Mammary epithelial cell (primary cell): ENCODE data around the gene EXOC4.

Experiments used
- CTCF ChIP-seq, 2 donors: IDR thresholded peaks in 1 of 2; conservative IDR thresholded peaks in 1 of 2; 2 replicates each; pipeline ENCODE4 v1.5.1; 2011 to 2012; ENCODE audit warnings: inconsistent platforms in 2 of 2, low read length in 2 of 2, mild to moderate bottlenecking in 2 of 2, control low read depth in 1 of 2, low read depth in 1 of 2; ENCODE audit not compliant: insufficient read depth in 1 of 2; ENCODE audit errors: extremely low read depth in 1 of 2
- EZH2 ChIP-seq: IDR thresholded peaks from 2 replicates; pipeline ENCODE4 v1.6.1; 2012; ENCODE audit warnings: low read length, inconsistent platforms, borderline replicate concordance

GRCh38 chr7:133360201-133360600 lies 107.3 kb downstream of the EXOC4 start:
- TF ChIP-seq CTCF (conservative IDR thresholded peaks at IDR 0.05 in 1 of 2, IDR thresholded peaks at IDR 0.05 in 1 of 2; ENCODE audit: extremely low read depth in 1 of 2, insufficient read depth in 1 of 2, low read depth in 1 of 2, low read length in 2 of 2) (no peak), EZH2 (no peak)
